NCI-H1105 (cell line): Measurements from ENCODE around the gene DMRTC1B.
"Not testable (repeated sequence)": the region's sequence is repeated elsewhere in the genome, so short reads cannot be mapped to it uniquely, and the experiment has no call there.

Experiments used
- DNase-seq: peaks from one replicate; lab custom pipeline; 2025; lab: John Stamatoyannopoulos, UW

Gene DMRTC1B

GRCh38 chrX:72776653-72777466 is at the start of gene DMRTC1B:
TSS of gene DMRTC1B (plus strand) at chrX:72776890. CDS start at chrX:72845136, 68,246 bp downstream.
- DNase-seq, result not testable (repeated sequence)

- DNase-seq, result no peak
Measured at GRCh38 chrX:72727846-72728245, 48.8 kb upstream of the DMRTC1B start.

- DNase-seq, result not testable (repeated sequence)
Measured at GRCh38 chrX:72733636-72734035, 43.1 kb upstream of the DMRTC1B start.

- no peak for DNase-seq
Measured at GRCh38 chrX:72735561-72735960, 41.1 kb upstream of the DMRTC1B start.

GRCh38 chrX:72745546-72745945 is 31.1 kb upstream of the DMRTC1B start:
- not testable (repeated sequence) for DNase-seq

DNA sequence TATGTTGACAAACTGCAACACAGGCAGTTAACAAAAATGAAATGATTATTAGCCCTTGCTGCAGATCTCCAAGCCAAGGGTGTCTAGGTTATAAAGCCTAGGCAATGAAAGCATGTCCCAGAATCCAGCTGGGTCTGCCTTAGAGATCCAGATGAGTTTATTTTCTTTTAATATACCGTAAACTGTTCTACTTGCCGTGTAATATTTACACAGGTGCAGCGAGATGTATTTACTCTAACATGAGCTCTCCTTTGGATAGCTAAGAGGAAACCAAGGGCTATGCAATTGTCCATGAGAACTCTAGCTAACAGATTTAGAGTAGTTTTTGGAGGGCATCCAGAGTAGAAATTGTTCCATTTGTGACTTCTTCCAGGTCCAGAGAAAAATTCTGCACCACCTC is 28.1 kb upstream of the DMRTC1B start:
- DNase-seq, result not testable (repeated sequence)

GRCh38 chrX:72760454-72760853 is 16.2 kb upstream of the DMRTC1B start:
- DNase-seq, result not testable (repeated sequence)

GRCh38 chrX:72777467-72777790 is 739 bp downstream of the DMRTC1B start:
- DNase-seq, result not testable (repeated sequence)

DNA sequence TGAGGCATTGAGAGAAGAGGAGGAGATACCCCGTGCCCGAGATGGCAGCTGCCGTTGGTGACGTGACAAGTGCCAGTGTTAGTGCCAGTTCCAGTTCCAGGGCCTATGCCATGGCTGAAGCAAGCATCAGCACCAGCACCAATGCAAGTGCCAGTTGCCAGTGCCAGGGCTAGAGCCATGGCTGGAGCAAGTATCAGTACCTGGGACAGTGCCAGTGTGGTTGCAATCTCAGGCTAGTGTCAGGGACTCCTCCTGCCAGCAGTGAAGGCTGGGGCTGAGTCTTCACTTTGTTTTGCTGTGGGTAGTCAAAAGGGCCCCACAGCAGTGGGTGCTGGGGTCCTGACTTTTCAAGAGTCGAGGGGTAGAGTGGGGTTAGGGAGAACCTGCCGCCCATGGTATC is 1.5 kb downstream of the DMRTC1B start:
- DNase-seq, result not testable (repeated sequence)

DNA sequence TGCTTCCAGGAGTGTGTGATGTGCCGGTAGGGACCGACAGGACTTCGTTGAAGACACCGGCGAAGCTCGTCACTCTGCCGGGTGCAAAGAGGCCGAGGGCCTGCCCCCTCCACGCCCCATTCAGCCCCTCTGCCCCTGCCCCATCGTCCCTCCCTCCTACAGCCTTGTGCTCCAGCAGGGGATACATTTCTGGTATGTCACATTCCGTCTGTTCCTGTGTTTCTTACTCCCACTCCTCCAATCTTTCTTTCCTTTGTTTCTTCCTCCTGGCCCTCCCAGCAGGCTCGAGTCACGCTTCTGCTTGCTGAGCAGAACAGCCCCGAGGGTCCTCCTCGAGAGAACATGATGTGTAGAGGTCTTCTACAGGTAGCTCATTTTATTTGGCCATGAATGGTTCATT is 5.9 kb downstream of the DMRTC1B start, which contains the start of gene FAM236B:
TSS of gene FAM236B (minus strand) at position 101 of the 400 bp plus-strand sequence. CDS start at position 1, 100 bp downstream.
- not testable (repeated sequence) for DNase-seq

- DNase-seq, result not testable (repeated sequence)
Measured at GRCh38 chrX:72783365-72783936, 6.8 kb downstream of the DMRTC1B start.

DNA sequence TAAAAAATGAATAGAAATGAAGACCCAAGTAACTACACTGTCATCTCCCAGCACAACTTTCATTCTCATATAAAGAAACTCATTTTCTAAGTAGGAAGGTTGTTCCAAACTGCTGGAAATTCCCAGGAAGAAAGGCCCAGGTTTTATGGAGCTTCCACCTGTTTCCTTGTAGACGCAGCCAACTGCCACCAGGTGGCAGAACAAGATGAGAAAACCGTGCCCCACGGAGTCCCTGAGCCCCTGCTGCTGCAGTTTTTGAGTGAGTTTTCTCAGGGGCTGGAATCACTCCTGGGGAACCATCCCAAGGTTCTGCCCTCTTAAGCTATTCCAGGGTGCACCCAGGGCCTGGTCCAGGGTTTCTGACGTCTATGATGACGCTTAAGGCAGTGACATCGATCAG is 7.3 kb downstream of the DMRTC1B start:
- DNase-seq, result not testable (repeated sequence)

DNA sequence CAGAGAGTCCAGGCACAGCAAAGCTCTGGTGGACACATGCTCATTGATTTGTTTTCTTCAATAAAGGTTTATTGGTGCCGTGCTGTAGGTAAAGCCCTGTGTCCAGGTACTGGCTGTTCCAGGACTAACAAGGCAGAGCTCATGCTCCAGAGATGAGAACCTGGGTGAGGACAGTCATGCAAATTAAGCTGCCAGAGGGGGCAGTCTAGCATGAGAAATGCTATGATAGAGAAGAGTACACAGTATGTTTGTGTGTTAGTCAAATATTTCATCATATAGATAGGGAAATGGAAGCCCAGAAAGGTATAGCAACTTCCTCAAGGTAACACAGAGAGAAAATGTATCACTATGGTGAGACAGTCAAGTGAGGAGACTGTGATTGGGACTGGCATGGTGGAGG is 11.5 kb downstream of the DMRTC1B start:
- not testable (repeated sequence) for DNase-seq

DNA sequence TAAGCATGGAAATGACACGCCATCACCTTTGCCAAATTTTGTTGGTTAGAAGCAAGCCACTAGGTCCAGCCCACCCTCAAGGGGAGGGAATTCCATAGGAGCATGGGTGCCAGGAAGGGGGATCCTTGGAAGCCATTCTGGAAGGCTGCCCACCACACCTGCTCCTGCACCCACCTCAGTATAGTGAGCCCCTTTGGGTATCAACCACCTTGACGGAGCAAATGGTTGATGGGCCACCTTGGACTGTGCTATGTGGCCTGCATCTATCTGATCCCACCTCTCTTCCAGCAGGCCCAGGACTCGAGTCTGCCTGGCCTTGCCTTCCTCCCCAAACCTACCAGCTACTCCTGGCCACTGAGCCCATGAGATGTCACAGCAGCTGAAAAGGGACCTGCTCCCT is 13.7 kb downstream of the DMRTC1B start:
- DNase-seq, result not testable (repeated sequence)

- DNase-seq, result not testable (repeated sequence)
Measured at GRCh38 chrX:72808110-72808509, 31.4 kb downstream of the DMRTC1B start, which contains the start of gene FAM236D. TSS of gene FAM236D (minus strand) at chrX:72808210. CDS start at chrX:72808110, 100 bp downstream.

GRCh38 chrX:72830701-72831100 is 54.0 kb downstream of the DMRTC1B start:
- not testable (repeated sequence) for DNase-seq

DNA sequence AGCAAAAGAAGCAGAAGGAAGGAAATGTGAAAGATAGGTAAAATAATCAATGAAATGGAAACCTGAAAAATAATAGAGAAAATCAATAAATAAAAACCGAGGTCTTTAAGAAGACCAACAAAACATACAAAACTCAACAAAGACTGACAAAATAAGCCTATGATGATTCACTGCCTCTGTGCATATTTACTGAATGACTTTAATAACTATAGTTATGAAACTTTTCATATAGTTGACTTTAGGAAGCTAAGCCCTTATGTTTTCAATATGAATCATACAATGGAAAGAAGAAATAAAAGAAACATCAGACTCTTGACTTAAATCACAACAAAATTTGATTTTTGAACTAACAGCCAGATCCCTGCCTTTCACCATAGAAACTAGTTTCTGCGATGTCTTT is 60.8 kb downstream of the DMRTC1B start:
- DNase-seq, result not testable (repeated sequence)

- not testable (repeated sequence) for DNase-seq
Measured at GRCh38 chrX:72882898-72883297, 106.2 kb downstream of the DMRTC1B start.

- not testable (repeated sequence) for DNase-seq
Measured at GRCh38 chrX:72889740-72890139, 113.0 kb downstream of the DMRTC1B start.
